Cardiac fibroblast (primary cell): ENCODE results near the gene CYP4A22.
"Not testable (repeated sequence)": the region's sequence is repeated elsewhere in the genome, so short reads cannot be mapped to it uniquely, and the experiment has no call there.

Experiments used
- DNase-seq, 2 donors: peaks; one replicate each; pipeline versions ENCODE4 v3.0.0 to v3.0.0-alpha.2; 2010; ENCODE audit warnings: low read depth in 2 of 2
- H3K4me3 ChIP-seq, 2 donors: replicated peaks in 1 of 2; 1 replicate in 1 of 2; 2 replicates in 1 of 2; pipeline ENCODE4 v1.5.1; 2011; ENCODE audit warnings: low read depth in 2 of 2, low read length in 2 of 2, mild to moderate bottlenecking in 2 of 2, moderate library complexity in 1 of 2
- TF ChIP-seq, protein P1 (sequence below): IDR thresholded peaks from one replicate; pipeline ENCODE4 v1.5.1; 2011; ENCODE audit warnings: low read depth, mild to moderate bottlenecking, low read length, inconsistent platforms

Gene CYP4A22

DNA sequence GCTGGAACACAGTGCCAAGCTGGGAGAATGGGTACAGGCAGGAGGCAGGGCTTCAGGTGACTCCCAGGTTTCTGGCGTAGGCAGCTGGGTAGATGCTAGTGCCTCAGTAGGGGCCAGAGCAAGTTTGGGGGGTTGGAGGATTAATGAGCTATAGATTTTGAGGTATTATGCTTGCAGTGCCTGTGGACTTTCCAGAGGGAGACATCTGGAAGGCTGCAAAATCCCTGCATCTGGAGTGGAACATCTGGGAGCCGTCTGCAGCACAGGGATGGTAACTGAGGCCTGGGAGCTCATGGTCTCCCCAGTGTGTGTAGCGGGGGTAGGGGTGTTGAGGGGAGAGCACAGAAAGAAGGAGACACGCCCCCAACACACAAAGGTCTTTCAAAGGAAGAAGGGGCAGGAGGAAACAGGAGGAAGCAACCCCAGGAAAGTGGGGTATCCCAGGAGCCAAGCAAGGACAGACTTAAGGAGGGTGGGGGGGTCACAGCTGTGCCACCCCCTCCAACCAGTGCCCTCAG, 54.8 kb downstream of the CYP4A22 start:
- TF ChIP-seq, protein P1, sequence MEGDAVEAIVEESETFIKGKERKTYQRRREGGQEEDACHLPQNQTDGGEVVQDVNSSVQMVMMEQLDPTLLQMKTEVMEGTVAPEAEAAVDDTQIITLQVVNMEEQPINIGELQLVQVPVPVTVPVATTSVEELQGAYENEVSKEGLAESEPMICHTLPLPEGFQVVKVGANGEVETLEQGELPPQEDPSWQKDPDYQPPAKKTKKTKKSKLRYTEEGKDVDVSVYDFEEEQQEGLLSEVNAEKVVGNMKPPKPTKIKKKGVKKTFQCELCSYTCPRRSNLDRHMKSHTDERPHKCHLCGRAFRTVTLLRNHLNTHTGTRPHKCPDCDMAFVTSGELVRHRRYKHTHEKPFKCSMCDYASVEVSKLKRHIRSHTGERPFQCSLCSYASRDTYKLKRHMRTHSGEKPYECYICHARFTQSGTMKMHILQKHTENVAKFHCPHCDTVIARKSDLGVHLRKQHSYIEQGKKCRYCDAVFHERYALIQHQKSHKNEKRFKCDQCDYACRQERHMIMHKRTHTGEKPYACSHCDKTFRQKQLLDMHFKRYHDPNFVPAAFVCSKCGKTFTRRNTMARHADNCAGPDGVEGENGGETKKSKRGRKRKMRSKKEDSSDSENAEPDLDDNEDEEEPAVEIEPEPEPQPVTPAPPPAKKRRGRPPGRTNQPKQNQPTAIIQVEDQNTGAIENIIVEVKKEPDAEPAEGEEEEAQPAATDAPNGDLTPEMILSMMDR, result no peak
- no peak overlapping the region for H3K4me3 ChIP-seq
- DNase-seq, result no peak

DNA sequence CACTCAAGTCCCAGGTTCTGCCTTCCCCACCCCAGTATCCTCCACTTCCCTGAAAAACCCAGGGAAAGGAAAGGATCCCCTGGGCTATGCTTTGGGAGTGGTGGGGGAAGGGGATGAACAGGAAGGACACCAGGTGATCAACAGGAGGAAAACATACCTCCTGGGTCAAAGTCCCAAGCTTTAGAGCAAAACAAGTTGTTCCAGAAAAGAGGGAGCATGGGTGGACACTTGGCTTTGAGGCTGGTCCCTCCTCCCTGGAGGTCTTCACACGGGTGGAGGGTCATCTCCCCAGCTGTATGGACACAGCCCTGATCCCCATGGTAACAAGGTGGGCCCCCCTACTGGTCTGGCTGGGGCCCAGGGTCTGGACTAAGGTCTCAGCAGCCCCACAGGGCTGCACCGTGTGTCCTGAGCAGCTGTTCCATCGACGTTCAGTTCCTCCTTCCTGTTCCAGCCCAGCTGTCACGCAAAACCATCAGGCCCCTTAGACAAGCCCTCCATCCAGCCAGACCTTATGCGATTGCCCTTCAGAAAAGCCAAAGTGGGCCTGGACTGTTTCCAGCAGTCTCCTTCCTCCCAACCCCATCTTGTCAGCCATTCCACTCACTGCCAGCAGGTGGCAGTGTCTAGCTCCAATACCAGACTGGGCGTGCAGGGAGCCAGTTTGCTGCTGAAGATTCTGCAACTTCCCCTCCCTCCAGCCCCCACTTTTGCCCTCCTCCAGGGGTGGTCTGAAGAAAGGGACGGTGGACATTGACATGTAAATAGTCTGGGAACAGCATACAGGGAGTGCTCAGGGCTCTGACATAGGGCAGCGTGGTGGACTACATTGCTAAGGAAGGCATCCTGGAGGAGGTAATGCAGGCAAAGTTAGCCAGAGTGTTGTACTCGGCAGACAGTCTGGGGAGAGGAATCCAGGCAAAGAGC, 55.5 kb downstream of the CYP4A22 start:
- peak overlapping the region in 1 of 2 donors; percentile 3 for H3K4me3 ChIP-seq
- TF ChIP-seq, protein P1, result peak; percentile 97
- peak; percentile 73 to 78 for DNase-seq

GRCh38 chr1:47193496-47193895, 56.3 kb downstream of the CYP4A22 start:
- H3K4me3 ChIP-seq, DNase-seq: not testable (repeated sequence)

GRCh38 chr1:47194311-47194710, 57.1 kb downstream of the CYP4A22 start:
- TF ChIP-seq, protein P1, result no peak
- no peak for DNase-seq
- no peak overlapping the region for H3K4me3 ChIP-seq

- DNase-seq, H3K4me3 ChIP-seq: not testable (repeated sequence)
Measured at GRCh38 chr1:47195981-47196380, 58.7 kb downstream of the CYP4A22 start.

DNA sequence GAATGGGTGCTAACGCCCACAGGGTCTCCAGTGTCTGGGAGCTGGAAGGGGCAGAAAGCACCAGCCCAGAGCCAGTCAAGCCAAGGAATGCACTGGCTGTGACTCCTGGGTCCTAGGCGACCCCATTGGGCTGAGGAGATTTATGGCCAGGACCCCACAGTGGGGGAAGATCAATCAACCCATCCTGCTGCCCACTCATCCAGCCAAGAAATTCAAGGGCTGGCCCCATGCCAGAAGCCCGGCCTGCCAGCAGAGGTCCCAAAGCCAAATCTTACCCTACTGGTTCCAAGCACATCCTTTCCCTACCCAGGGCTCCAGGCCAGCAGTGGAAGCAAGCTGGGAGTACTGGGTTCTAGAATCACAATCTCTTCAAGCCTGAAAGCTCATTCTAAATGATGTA, 59.4 kb downstream of the CYP4A22 start:
- TF ChIP-seq, protein P1, result no peak
- DNase-seq, result no peak
- H3K4me3 ChIP-seq, result no peak overlapping the region

DNA sequence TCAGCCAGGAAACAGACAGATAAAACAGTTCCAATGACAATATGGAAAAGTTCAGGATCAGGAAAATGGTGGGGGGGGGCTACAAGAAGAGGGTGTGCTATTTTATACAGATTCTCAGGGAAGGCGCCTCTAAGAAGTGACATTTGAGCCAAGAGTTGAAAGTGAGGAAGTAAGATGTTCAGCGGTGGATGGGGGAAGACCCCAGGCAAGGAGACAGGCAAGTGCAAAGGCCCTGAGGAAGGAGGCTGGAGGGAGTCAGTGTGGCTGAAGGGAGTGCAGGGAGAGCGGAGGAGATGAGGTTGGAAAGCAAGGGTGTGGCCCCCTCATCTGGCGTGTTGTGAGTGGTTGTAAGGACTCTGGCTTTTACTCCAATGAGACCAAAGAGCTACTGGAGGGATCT, 61.0 kb downstream of the CYP4A22 start:
- TF ChIP-seq, protein P1, result no peak
- DNase-seq, result no peak
- H3K4me3 ChIP-seq, result no peak overlapping the region
